ENCODE measurements around the gene AOC2.
"Not testable (repeated sequence)": the region's sequence is repeated elsewhere in the genome, so short reads cannot be mapped to it uniquely, and the experiment has no call there.

AOC2 gene

GRCh38 chr17:42868338-42868737 is 24.0 kb downstream of the AOC2 start:
- Histone ChIP-seq H3K4me1 (no peaks in the 10 kb centered on the region), H3K36me3 (no peaks in the 10 kb centered on the region), H3K9me3 (no peaks in the 10 kb centered on the region; the same call in 1 of the 2 replicates), H3K4me3 (ENCODE audit: low read depth, low read length) (no peak overlapping the region), H3K27me3 (peaks cover 46% of the 10 kb centered on the region)
- no peak for TF ChIP-seq CTCF (IDR thresholded peaks at IDR 0.05; ENCODE audit: low read depth, low read length)
- DNase-seq = no peak

- Histone ChIP-seq H3K4me3 (ENCODE audit: low read depth, low read length) (no peak overlapping the region), H3K9me3 (no peaks in the 10 kb centered on the region; the same call in 1 of the 2 replicates), H3K36me3 (no peaks in the 10 kb centered on the region), H3K27me3 (peaks cover 40% of the 10 kb centered on the region), H3K4me1 (no peaks in the 10 kb centered on the region)
- TF ChIP-seq CTCF (IDR thresholded peaks at IDR 0.05; ENCODE audit: low read depth, low read length) = no peak
- DNase-seq = no peak
Observed at GRCh38 chr17:42871647-42872046, 27.3 kb downstream of the AOC2 start.

GRCh38 chr17:42872251-42872965 is 28.0 kb downstream of the AOC2 start:
- H3K4me1 ChIP-seq = no peaks in the 10 kb centered on the region
- no peak overlapping the region for H3K4me3 ChIP-seq (ENCODE audit: low read depth, low read length)
- DNase-seq = no peak
- H3K9me3 ChIP-seq = no peaks in the 10 kb centered on the region; the same call in 1 of the 2 replicates
- no peak for TF ChIP-seq CTCF (IDR thresholded peaks at IDR 0.05; ENCODE audit: low read depth, low read length)
- H3K36me3 ChIP-seq = no peaks in the 10 kb centered on the region
- H3K27me3 ChIP-seq = peaks cover 42% of the 10 kb centered on the region

GRCh38 chr17:42873315-42873714 is 28.9 kb downstream of the AOC2 start:
- peaks cover 51% of the 10 kb centered on the region for H3K27me3 ChIP-seq
- no peak overlapping the region for H3K4me3 ChIP-seq (ENCODE audit: low read depth, low read length)
- no peaks in the 10 kb centered on the region for H3K4me1 ChIP-seq
- no peaks in the 10 kb centered on the region for H3K36me3 ChIP-seq
- H3K9me3 ChIP-seq = no peaks in the 10 kb centered on the region; the same call in 1 of the 2 replicates
- no peak for DNase-seq
- TF ChIP-seq CTCF (IDR thresholded peaks at IDR 0.05; ENCODE audit: low read depth, low read length) = no peak

GRCh38 chr17:42873932-42874695 is 29.7 kb downstream of the AOC2 start:
- not testable (repeated sequence) for H3K4me3 ChIP-seq (ENCODE audit: low read depth, low read length); DNase-seq; H3K4me1 ChIP-seq; H3K36me3 ChIP-seq; H3K9me3 ChIP-seq
- H3K27me3 ChIP-seq = peaks cover 57% of the 10 kb centered on the region

- Histone ChIP-seq H3K4me1 (no peaks in the 10 kb centered on the region), H3K4me3 (ENCODE audit: low read depth, low read length) (no peak overlapping the region), H3K9me3 (no peaks in the 10 kb centered on the region), H3K27me3 (peaks cover 63% of the 10 kb centered on the region), H3K36me3 (no peaks in the 10 kb centered on the region)
- no peak for DNase-seq
- TF ChIP-seq CTCF (IDR thresholded peaks at IDR 0.05; ENCODE audit: low read depth, low read length) = no peak
Observed at GRCh38 chr17:42877037-42877436, 32.7 kb downstream of the AOC2 start.
